CD4-positive, alpha-beta memory T cell (primary cell): ENCODE results near the gene ZC3H15. TPM values are rescaled to one million over a fixed set of nuclear protein-coding genes. Genes with fewer than 3 reads are reported as not detected.

ENCODE experiments used
- CTCF ChIA-PET: fragments of 350-600 bp; sonication (Branson Sonifier 250); formaldehyde crosslinking; loops from one replicate; lab custom pipeline; 2021; ENCODE audit warnings: inconsistent platforms; ENCODE audit not compliant: partially characterized antibody; lab: Charles Lee
- POLR2A ChIA-PET: fragments of 350-600 bp; sonication (Branson Sonifier 250); formaldehyde crosslinking; loops from one replicate; lab custom pipeline; 2021; ENCODE audit not compliant: partially characterized antibody; lab: Charles Lee
- DNase-seq, 5 donors: peaks; one replicate each; pipeline versions ENCODE4 v3.0.0 to v3.0.0-alpha.2; 2020 to 2022; ENCODE audit warnings: mixed read lengths in 1 of 5
- H3K27ac ChIP-seq: one replicate; pipeline ENCODE4 v1.7.0; 2013; ENCODE audit warnings: low read depth, low read length
- H3K27me3 ChIP-seq: 2 replicates; pipeline ENCODE4 v1.7.0; 2013; ENCODE audit warnings: mild to moderate bottlenecking, low read length, moderate library complexity; ENCODE audit not compliant: insufficient read depth
- H3K36me3 ChIP-seq: 2 replicates; pipeline ENCODE4 v1.7.0; 2013; ENCODE audit warnings: mild to moderate bottlenecking, low read length, moderate library complexity; ENCODE audit not compliant: insufficient read depth
- H3K4me1 ChIP-seq: 2 replicates; pipeline ENCODE4 v1.7.0; 2013; ENCODE audit warnings: mild to moderate bottlenecking, low read length, moderate library complexity; ENCODE audit not compliant: insufficient read depth
- H3K4me3 ChIP-seq, 2 donors: one replicate each; pipeline ENCODE4 v1.7.0; 2013; ENCODE audit warnings: low read length in 2 of 2, mild to moderate bottlenecking in 1 of 2
- H3K9me3 ChIP-seq, 2 donors: one replicate each; pipeline ENCODE4 v1.7.0; 2013; ENCODE audit warnings: low read length in 2 of 2, control low read depth in 1 of 2; ENCODE audit not compliant: control insufficient read depth in 1 of 2
- H3K27ac Mint-ChIP-seq, 7 donors: one replicate each; pipeline ENCODE4 v1.8.0; 2020 to 2021; ENCODE audit warnings: mixed read lengths in 7 of 7, mild to moderate bottlenecking in 6 of 7, inconsistent platforms in 3 of 7, moderate library complexity in 3 of 7
- H3K27me3 Mint-ChIP-seq, 2 donors: one replicate each; pipeline ENCODE4 v1.8.0; 2020 to 2021; ENCODE audit warnings: mixed read lengths in 2 of 2
- H3K36me3 Mint-ChIP-seq, 2 donors: one replicate each; pipeline ENCODE4 v1.8.0; 2020 to 2021; ENCODE audit warnings: mixed read lengths in 2 of 2, inconsistent platforms in 1 of 2, mild to moderate bottlenecking in 1 of 2
- H3K4me1 Mint-ChIP-seq, 4 donors: one replicate each; pipeline ENCODE4 v1.8.0; 2020 to 2021; ENCODE audit warnings: mixed read lengths in 4 of 4, mild to moderate bottlenecking in 1 of 4
- H3K4me3 Mint-ChIP-seq, 8 donors: one replicate each; pipeline ENCODE4 v1.8.0; 2020 to 2021; ENCODE audit warnings: mixed read lengths in 8 of 8, mild to moderate bottlenecking in 7 of 8, moderate library complexity in 6 of 8, inconsistent platforms in 3 of 8
- H3K9me3 Mint-ChIP-seq, 8 donors: one replicate each; pipeline ENCODE4 v1.8.0; 2020 to 2021; ENCODE audit warnings: mixed read lengths in 8 of 8, mild to moderate bottlenecking in 5 of 8, inconsistent platforms in 3 of 8, moderate library complexity in 1 of 8
- intact Hi-C: fragments of 100-400 bp; cut with micrococcal nuclease; formaldehyde crosslinking; loops from one replicate; pipeline ENCODE4 v1.15.1; 2023
- polyA plus RNA-seq, 2 donors: library from polyadenylated mRNA; unstranded; fragments of 300-500 nt; fragmentation: Illumina TruSeq; gene quantifications; one replicate each; pipeline ENCODE4 v1.2.3, GENCODE V29; 2021
- total RNA-seq, 2 experiments: library from RNA; stranded (reverse); gene quantifications; one replicate each; pipeline ENCODE4 v1.2.3, GENCODE V29; 2021

Gene ZC3H15
- total and polyA plus RNA-seq, 4 experiments from 2014 or later, result 53.5 to 73.4 (median 65.6) TPM

DNA sequence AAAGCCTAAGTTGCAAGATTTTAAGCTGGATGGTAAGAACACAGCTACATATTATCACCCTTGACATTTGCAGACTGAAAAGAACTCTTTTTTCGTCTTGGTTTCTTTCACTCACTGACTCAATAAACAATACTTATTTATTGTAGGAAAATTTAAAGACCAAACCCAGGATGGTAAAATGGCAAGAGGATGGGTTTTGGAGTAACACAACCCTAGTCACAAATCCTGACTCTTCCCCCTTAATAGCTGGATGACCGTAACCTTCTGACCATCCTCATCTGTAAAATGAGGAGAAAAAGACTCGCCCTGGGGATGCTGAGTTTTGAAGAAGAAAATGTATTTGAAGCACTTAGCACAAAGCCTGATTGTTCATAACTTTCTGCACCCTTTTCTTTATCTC, 48.3 kb downstream of the ZC3H15 start:
- intact Hi-C loops, result no loop called here
- no peaks in the 10 kb centered on the region for H3K27me3 ChIP-seq
- H3K4me1 ChIP-seq, result no peaks in the 10 kb centered on the region
- H3K36me3 ChIP-seq, result no peaks in the 10 kb centered on the region
- H3K4me3 ChIP-seq, result no peak overlapping the region
- Mint-ChIP-seq H3K4me3 (no peak overlapping the region), H3K27me3 (peaks cover 0 to 5% of the 10 kb centered on the region in 2 donors), H3K9me3 (peaks cover 0 to 2% (median 0%) of the 10 kb centered on the region in 8 donors), H3K27ac (no peak overlapping the region), H3K4me1 (no peaks in the 10 kb centered on the region), H3K36me3 (no peaks in the 10 kb centered on the region)
- no peak overlapping the region for H3K27ac ChIP-seq
- H3K9me3 ChIP-seq, result no peaks in the 10 kb centered on the region
- POLR2A ChIA-PET, result no interaction called here
- CTCF ChIA-PET, result no interaction called here
- no peak for DNase-seq

DNA sequence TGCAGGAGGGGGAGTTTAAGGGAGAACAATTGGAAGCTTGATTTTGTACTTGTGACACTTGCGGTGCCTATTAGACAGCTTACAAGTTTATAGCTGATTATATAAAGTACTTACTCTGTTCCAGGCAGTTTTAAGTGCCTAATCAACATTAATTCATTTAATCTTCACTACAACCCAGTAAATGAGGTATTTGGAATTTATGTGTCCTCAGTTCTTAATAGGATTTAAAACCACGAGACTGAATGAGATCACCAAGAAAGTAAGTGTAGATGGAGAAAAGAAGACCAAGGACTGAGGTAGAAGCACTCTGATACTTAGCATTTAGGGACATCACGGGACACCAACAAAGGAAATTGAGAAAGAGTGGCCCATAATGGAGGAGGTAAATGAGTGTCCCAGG, 49.8 kb downstream of the ZC3H15 start:
- Histone ChIP-seq H3K27me3 (no peaks in the 10 kb centered on the region), H3K4me1 (no peaks in the 10 kb centered on the region), H3K36me3 (no peaks in the 10 kb centered on the region), H3K9me3 (no peaks in the 10 kb centered on the region), H3K4me3 (no peak overlapping the region), H3K27ac (no peak overlapping the region)
- no peak overlapping the region for H3K4me3 Mint-ChIP-seq
- H3K36me3 Mint-ChIP-seq, result no peaks in the 10 kb centered on the region
- H3K4me1 Mint-ChIP-seq, result no peaks in the 10 kb centered on the region
- H3K27me3 Mint-ChIP-seq, result peaks cover 0 to 5% of the 10 kb centered on the region in 2 donors
- no peak for DNase-seq
- ChIA-PET CTCF (no interaction called here), POLR2A (no interaction called here)
- peaks cover 0 to 2% (median 0%) of the 10 kb centered on the region in 8 donors for H3K9me3 Mint-ChIP-seq
- H3K27ac Mint-ChIP-seq, result no peak overlapping the region
- intact Hi-C loops, result no loop called here

GRCh38 chr2:186537019-186537418, 51.0 kb downstream of the ZC3H15 start:
- Histone ChIP-seq H3K27me3 (no peaks in the 10 kb centered on the region), H3K9me3 (no peaks in the 10 kb centered on the region), H3K4me3 (no peak overlapping the region), H3K27ac (no peak overlapping the region), H3K4me1 (no peaks in the 10 kb centered on the region), H3K36me3 (no peaks in the 10 kb centered on the region)
- Mint-ChIP-seq H3K4me1 (no peaks in the 10 kb centered on the region), H3K27me3 (peaks cover 0 to 5% of the 10 kb centered on the region in 2 donors), H3K4me3 (no peak overlapping the region), H3K27ac (no peak overlapping the region), H3K9me3 (peaks cover 0 to 2% (median 0%) of the 10 kb centered on the region in 8 donors), H3K36me3 (no peaks in the 10 kb centered on the region)
- no peak for DNase-seq
- CTCF ChIA-PET, result no interaction called here
- POLR2A ChIA-PET, result no interaction called here
- intact Hi-C loops, result no loop called here

GRCh38 chr2:186540941-186541340, 54.9 kb downstream of the ZC3H15 start:
- Histone ChIP-seq H3K9me3 (no peaks in the 10 kb centered on the region), H3K27ac (no peak overlapping the region), H3K4me1 (no peaks in the 10 kb centered on the region), H3K4me3 (no peak overlapping the region), H3K36me3 (no peaks in the 10 kb centered on the region), H3K27me3 (no peaks in the 10 kb centered on the region)
- ChIA-PET CTCF (no interaction called here), POLR2A (no interaction called here)
- intact Hi-C loops, result no loop called here
- Mint-ChIP-seq H3K27me3 (peaks cover 0 to 3% of the 10 kb centered on the region in 2 donors), H3K4me1 (no peaks in the 10 kb centered on the region), H3K27ac (no peak overlapping the region), H3K9me3 (no peaks in the 10 kb centered on the region), H3K36me3 (no peaks in the 10 kb centered on the region), H3K4me3 (no peak overlapping the region)
- no peak for DNase-seq

GRCh38 chr2:186542002-186542401, 55.9 kb downstream of the ZC3H15 start:
- no peaks in the 10 kb centered on the region for H3K9me3 Mint-ChIP-seq
- ChIA-PET POLR2A (no interaction called here), CTCF (no interaction called here)
- no peak overlapping the region for H3K27ac Mint-ChIP-seq
- Histone ChIP-seq H3K4me3 (no peak overlapping the region), H3K27me3 (no peaks in the 10 kb centered on the region), H3K4me1 (no peaks in the 10 kb centered on the region), H3K27ac (no peak overlapping the region), H3K9me3 (no peaks in the 10 kb centered on the region), H3K36me3 (no peaks in the 10 kb centered on the region)
- H3K4me3 Mint-ChIP-seq, result no peak overlapping the region
- H3K4me1 Mint-ChIP-seq, result no peaks in the 10 kb centered on the region
- no peak for DNase-seq
- intact Hi-C loops, result no loop called here
- peaks cover 0 to 3% of the 10 kb centered on the region in 2 donors for H3K27me3 Mint-ChIP-seq
- H3K36me3 Mint-ChIP-seq, result no peaks in the 10 kb centered on the region

GRCh38 chr2:186543561-186544131, 57.6 kb downstream of the ZC3H15 start:
- CTCF ChIA-PET, result no interaction called here
- intact Hi-C loops, result no loop called here

GRCh38 chr2:186544255-186544675, 58.2 kb downstream of the ZC3H15 start:
- CTCF ChIA-PET, result no interaction called here

More at GRCh38 chr2:186543561-186544131, 57.6 kb downstream of the ZC3H15 start:
- no peaks in the 10 kb centered on the region for H3K4me1 ChIP-seq
- no peaks in the 10 kb centered on the region for H3K4me1 Mint-ChIP-seq
- H3K27me3 Mint-ChIP-seq, result peaks cover 0 to 1% of the 10 kb centered on the region in 2 donors
- no peaks in the 10 kb centered on the region for H3K9me3 Mint-ChIP-seq
- no peaks in the 10 kb centered on the region for H3K9me3 ChIP-seq
- H3K36me3 Mint-ChIP-seq, result no peaks in the 10 kb centered on the region
- H3K36me3 ChIP-seq, result no peaks in the 10 kb centered on the region
- no peaks in the 10 kb centered on the region for H3K27me3 ChIP-seq
- no peak overlapping the region for H3K27ac ChIP-seq
- H3K27ac Mint-ChIP-seq, result no peak overlapping the region
- no peak overlapping the region for H3K4me3 Mint-ChIP-seq
- H3K4me3 ChIP-seq, result no peak overlapping the region
- POLR2A ChIA-PET, result interaction anchor here (0.6 kb wide), 1 partner anchor 109 kb away, joined by 3 read pairs; no protein-coding TSS in a partner anchor
- DNase-seq, result no peak

More at GRCh38 chr2:186544255-186544675, 58.2 kb downstream of the ZC3H15 start:
- H3K27me3 Mint-ChIP-seq, result no peaks in the 10 kb centered on the region
- H3K36me3 ChIP-seq, result no peaks in the 10 kb centered on the region
- no peaks in the 10 kb centered on the region for H3K36me3 Mint-ChIP-seq
- no peaks in the 10 kb centered on the region for H3K4me1 ChIP-seq
- POLR2A ChIA-PET, result interaction anchor here (0.6 kb wide), 1 partner anchor 108 kb away, joined by 3 read pairs; no protein-coding TSS in a partner anchor
- H3K4me3 Mint-ChIP-seq, result no peak overlapping the region
- no peak for DNase-seq
- no peak overlapping the region for H3K4me3 ChIP-seq
- no peak overlapping the region for H3K27ac Mint-ChIP-seq
- H3K27ac ChIP-seq, result no peak overlapping the region
- no peaks in the 10 kb centered on the region for H3K9me3 ChIP-seq
- H3K27me3 ChIP-seq, result no peaks in the 10 kb centered on the region
- H3K9me3 Mint-ChIP-seq, result no peaks in the 10 kb centered on the region
- intact Hi-C loops, result no loop called here
- no peaks in the 10 kb centered on the region for H3K4me1 Mint-ChIP-seq
